GM18499 (cell line): ENCODE data around the gene SLC24A4.

ENCODE experiments used
- ATAC-seq: cut with Tn5 transposase; IDR thresholded peaks from one replicate; pipeline ENCODE4 v1.9.1; 2021; ENCODE audit warnings: moderate number of reproducible peaks; ENCODE audit not compliant: insufficient read depth, unreplicated experiment

The SLC24A4 gene, protein sequence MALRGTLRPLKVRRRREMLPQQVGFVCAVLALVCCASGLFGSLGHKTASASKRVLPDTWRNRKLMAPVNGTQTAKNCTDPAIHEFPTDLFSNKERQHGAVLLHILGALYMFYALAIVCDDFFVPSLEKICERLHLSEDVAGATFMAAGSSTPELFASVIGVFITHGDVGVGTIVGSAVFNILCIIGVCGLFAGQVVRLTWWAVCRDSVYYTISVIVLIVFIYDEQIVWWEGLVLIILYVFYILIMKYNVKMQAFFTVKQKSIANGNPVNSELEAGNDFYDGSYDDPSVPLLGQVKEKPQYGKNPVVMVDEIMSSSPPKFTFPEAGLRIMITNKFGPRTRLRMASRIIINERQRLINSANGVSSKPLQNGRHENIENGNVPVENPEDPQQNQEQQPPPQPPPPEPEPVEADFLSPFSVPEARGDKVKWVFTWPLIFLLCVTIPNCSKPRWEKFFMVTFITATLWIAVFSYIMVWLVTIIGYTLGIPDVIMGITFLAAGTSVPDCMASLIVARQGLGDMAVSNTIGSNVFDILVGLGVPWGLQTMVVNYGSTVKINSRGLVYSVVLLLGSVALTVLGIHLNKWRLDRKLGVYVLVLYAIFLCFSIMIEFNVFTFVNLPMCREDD

DNA sequence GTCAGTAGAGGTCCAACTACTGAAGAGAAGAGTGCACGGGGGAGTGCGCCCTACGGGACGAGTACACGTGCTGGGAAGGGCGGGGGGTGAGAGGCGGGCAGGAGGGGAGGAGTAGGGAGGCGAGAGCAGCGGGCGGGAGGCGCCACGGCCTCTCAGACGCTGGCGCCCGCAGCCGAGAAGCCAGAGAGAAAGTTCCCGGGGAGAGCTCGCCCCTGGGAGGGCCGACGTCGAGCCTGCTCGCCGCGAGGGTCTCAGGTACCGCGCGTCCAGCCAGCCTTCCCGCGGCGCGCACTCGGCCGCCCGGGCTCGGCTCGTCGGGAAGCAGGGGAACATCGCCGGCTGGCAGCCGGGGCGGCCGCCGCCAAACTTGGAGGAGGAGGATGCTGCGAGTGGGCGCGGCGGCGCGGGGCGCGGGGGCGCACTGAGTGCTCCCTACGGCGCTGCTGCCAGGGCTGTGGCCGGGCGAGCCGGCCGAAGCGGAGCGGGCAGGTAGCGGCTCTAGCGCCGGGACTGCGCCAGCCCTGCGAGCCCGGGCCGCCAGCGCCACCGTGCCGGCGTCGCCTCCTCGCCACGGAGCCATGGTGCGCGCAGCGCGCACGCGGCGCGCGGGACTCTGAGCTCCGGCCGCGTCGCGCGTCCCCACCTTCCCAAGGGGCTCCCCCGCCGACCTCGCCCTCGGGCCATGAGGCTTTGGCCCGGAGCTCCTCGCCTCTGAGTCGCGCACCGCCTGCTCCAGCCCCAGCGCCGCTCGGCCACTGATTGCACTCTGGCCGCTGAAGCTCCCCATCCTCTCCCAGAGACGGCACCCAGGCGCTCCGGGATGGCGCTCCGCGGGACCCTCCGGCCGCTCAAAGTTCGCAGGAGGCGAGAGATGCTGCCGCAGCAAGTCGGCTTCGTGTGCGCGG is at the start of gene SLC24A4:
Gene SLC24A4, plus strand, starts transcription at position 155 of the 905 bp plus-strand sequence. Its CDS starts 666 bp downstream, at position 821.
- no peak for ATAC-seq

DNA sequence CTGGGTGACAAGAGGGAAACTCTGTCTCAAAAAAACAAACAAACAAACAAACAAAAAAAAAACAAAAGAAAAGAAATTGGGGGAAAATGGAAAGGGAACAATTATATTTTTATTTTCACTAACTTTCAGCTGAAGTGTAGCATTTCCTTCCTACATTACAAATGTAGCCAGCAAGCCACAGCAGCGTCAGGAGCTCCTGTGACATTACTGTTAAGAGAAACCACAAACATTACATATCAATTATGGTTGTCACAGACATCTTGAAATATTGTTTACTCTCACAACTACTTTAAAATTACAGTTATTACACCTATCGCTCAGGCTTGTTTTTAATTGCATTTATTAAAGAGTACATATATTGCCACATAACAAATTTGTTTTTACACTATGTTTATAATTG is 49.8 kb upstream of the SLC24A4 start:
- no peak for ATAC-seq

DNA sequence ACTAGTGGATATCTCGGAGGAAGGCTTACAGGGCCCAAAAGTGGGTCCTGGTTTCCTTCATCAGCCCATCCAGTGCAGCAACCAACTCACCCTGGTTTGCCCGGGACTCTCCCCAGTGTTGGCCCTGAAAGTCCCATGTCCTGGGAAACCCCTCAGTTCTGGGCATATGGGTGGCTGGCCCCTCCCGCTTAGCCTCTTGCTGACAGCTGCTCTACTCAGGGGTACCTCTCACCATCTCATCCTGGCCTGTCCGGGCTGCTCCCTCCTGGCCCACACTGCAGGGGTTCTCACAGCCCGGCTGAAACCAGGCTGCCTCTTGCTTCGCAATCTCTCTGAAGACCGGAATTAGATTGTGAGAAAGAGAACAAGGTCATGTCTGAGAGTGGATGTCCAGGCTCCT is 48.9 kb upstream of the SLC24A4 start:
- no peak for ATAC-seq

DNA sequence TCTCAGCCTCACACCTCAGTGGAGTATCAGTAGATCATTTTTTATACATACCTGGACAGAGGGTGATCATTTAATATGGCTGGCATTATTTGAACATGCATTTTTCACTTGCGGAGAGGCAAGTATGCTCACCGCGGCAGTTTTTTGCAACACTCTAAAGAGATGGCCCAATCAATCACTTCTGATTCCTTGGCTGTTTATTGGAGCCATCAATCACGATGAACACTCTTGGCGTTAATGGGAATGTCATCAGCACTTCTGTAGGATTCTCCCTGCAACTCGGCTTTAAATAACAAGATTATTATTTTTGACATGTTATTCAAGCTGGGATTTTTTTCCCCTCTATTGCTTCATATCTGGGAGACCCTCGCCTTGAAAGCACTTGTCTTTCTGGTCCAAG is 46.9 kb upstream of the SLC24A4 start:
- ATAC-seq = no peak

DNA sequence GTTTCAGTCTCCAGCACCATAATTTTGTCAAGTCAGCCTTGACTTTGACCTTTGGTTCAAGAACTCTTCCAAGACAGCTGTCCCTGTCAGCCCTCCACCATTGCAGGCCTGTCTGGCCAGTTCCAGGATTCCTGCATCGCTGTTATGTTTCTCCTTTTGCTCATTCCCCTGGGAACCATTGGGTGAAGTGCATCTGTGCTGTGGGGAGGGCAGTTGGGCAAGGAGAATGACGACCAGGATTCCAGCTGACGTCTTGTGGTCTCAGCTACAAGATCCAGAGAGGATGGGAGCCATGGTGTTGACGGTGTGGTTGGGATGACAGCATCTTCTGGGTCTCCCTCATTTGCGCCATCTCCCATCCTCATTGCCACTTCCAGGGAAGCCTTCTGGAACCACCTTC is 45.9 kb upstream of the SLC24A4 start:
- ATAC-seq = no peak

DNA sequence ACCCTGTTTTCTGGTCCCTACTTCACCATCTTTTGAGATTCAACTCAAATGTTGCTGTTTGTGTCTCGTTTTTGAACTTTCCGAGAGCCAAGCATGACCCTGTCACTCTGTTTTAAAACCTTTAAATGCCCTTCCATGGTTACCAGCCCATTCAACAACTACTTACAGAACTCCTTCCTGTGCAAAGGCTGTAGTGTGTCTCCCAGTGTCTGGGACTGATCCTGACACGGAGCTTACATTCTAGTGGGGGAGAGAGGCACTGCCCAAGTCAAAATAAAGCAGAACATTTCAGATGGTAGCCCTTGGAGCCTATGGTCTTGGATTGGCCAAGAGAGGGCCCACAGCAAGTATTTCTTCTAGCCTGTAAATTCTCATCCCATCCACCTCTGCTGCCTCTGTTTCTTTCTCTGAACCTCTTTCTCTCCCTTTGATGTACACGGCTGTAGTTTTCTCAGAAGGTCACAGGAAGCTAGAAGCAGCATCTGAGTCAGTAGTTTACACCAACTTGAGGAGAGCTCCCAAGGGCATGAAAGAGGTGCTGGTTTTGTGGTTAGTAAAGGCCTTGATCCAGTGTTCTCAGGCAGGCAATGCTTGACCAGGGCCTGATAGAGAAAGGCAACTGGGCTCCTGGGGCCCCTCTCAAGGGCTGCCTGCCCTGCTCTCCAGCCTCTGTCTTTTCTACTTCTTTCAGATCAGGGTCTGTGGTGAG is 42.3 kb upstream of the SLC24A4 start:
- no peak for ATAC-seq

DNA sequence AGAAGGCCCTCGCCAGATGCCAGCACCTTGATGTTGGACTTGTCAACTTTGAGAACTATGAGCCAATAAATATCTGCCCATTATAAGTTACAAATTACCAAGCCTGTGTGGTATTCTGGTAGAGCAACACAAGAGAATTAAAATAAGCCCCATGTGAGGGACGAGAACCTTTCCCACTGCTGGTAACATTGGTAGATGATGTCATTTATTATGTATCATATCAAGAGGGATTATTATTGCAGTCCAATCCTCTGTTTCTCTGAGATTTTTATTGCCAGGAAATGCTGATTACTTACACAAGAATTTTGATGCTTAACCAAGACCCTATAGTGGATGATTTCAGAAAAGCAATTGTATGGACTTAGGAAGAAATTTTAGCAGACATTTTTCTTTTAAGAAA is 40.3 kb upstream of the SLC24A4 start:
- no peak for ATAC-seq

DNA sequence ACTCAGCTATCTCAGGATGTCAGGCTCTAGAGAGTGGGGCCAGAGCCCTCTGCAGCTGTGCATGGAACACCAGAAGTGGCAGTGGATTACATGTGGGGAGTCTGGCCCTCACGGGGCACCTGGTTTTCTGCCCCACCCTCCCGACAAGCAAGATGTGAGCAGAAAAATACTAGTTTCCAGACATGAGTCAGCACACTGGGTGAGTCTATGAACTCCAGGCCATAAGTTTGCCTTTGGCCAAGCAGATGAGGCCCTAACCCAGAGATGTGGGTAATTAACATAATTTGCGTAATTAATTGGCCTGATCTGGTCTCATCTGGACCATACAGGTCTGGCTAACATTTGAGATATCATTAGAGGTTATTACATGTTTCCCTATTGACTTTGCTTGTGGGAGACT is 37.7 kb upstream of the SLC24A4 start:
- ATAC-seq = no peak

DNA sequence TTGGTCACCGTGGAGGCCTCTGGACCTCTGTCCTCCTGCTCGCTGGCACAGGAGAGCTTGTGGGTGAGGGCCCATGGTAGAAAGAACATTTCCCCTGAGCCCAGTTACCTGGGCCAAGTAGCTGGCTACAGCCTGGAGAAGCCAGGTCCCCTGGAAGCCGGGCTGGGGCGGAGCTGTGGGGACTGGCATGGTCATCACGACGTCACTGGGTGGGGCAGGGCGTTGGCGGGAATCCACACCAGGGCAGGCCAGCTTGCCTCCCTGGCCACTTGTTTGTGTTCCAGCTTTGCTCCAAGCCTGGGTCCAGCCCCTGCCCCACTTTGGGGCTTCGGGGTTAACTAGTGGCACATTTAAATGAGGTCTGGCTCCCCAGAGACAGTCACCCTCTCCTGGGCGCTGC is 35.0 kb upstream of the SLC24A4 start:
- ATAC-seq = no peak

DNA sequence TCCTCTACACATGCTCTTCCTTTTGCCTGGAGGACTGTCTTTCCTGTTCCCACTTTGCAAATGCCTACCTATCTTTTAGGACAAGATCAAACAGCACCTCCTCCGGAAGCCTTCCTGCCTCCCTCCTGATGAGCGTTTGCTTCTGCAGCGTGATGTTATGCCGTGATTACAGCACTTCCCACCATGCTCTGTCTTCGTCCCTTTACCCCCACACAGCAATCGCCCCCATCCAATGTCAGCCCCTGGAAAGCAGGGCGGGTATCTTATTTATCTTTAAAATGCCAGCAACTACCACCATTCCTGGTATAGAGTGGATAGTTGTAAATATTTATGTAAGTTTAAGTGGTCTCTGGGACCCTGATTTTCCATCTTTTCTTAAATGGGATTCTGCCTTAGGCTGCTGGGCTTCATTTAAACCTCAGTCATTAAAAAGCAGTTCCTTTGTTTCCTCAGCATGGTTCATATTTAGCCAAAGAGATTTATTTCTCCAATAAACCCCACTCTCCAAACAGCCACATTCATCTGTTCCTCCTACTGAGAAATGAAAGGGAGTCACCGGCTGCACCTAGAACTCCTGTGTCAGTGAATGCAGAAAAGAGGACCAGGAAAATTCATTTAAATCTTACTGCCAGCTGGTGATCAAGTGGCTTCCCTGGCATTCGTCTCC is 33.8 kb upstream of the SLC24A4 start:
- ATAC-seq = no peak

DNA sequence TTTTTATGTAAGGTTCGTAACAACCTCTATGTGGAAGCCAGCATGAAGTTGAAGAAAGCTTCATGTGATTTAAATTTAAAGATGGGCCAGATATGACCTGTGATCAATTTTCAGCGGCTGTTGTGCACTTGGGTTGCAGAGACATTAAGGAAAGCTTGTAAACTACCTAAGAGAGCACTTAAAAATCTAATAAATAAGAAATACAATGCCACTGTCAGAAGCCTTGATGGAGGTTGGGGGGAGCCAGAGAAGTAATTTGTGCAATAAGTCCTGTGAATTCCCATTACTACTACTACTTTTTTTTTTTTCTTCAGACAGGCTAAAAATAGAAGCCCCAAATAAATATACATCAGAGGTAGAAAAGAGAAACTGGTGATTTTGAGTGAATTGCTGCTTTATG is 30.3 kb upstream of the SLC24A4 start:
- no peak for ATAC-seq

DNA sequence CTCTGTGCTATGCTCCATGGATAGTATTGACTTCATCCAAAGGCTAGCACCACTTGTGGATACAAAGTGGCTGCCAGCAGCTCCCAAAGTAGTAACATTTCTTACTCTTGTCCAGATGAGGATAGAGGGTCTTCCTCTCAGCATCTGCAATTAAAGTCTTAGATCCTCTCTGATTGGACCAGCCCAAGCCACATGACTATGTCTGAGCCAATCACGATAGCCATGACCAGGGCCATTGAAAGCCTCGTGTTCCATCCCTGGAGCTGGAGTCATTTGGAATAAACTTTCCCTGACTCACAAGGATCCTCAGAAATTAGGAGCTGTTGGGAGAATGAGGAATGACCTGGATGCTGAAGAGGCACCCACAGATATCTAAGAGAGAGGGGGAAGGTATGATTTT is 28.5 kb upstream of the SLC24A4 start:
- ATAC-seq = no peak

DNA sequence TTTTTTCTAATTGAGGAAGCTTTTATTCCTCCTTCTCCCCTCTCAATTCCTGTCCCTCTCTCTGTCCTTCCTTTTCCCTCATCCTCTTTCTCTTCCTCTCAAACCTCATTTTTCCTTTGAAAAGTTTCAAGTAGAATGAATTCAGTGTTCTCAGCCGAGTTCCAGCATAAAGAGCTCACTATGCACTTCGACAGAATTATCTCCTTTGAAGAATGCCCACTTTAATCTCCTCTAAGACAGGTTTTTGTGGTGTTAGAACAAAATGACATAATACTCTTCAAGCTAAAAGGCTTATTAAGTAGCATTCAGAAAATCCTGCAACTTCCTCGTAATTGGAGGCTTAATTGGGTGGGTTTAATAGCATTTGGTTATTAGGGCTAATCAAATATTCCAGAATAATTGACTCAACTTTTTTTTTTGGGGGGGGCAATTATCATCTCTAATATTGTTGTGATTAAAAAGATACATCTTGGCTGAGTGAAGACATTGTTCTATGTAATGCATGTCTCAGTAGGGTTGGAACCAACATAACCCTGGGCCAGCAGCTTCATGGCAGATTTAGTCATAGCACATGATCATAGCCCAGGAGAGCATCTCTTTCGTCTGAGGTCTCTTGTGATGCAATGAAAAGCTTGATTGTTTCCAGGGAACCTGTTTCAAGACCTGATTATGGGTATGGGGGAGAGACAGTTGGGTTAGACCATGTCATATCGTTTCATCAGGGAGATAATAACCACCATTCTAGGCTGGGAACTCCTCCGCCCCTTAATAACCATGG is 25.0 kb upstream of the SLC24A4 start:
- no peak for ATAC-seq

DNA sequence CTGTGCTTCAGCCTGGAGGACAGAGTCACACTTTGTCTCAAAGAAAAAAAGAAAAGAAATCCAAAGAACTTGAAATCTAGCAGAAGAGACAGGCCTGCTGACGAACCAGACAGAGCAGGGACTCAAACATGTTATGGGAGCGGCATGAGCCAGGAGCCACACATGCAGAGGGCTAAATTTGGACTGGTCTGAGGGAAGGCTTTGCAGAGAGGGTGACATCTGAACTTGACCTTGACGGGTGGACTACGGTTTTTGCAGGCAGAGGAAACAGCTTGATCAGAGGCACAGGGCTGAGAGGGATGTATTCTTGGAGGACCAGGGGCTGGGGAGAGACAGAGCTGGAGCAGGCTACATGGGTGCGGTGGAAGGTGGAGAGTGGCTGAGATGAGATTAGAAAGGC is 20.5 kb upstream of the SLC24A4 start:
- ATAC-seq = no peak

DNA sequence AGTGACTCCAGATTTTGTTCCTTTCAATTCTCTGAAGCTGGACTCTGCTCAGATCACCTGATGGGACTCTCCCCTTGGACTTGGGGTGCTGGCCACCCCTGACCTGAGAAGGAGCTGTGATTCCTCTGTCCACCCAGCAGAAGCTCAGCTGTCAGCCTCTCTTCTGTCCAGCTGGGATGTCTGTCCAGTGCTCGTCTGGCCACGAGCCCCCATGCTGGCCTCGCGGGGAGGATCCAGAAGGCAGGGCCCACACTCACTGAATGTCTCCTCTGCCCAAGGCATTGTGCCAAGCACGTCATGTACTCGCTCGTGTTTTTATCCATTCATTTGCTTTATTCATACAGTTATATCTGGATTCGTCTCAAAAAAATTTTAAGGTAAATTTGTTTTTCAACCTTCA is 14.2 kb upstream of the SLC24A4 start:
- ATAC-seq = no peak

DNA sequence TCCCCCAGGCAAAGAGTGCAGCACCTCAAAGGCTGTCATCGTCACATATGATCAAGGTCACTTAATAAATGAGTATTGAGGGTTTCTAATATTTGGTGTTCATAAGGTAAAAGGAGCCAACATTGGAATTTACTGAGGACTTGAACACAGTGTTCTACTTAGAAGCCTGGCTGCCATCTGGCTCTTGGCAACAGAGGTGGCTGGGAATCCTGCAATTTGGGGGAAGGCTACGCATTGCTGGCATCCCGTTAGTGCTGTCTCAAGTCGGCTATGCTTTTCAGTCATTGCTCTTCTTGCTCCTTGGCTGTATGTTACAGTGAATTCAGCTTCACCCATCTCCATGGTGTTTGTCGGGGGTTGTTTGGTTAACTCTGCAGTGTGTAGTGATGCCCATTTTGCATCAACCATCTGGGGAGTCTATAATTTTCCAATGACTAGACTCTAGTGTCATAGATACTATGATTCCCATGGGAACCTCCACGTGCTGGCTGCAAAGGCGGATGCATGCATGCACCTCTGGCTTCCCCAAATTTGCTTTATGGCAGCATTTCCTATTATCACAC is 12.9 kb upstream of the SLC24A4 start:
- no peak for ATAC-seq

DNA sequence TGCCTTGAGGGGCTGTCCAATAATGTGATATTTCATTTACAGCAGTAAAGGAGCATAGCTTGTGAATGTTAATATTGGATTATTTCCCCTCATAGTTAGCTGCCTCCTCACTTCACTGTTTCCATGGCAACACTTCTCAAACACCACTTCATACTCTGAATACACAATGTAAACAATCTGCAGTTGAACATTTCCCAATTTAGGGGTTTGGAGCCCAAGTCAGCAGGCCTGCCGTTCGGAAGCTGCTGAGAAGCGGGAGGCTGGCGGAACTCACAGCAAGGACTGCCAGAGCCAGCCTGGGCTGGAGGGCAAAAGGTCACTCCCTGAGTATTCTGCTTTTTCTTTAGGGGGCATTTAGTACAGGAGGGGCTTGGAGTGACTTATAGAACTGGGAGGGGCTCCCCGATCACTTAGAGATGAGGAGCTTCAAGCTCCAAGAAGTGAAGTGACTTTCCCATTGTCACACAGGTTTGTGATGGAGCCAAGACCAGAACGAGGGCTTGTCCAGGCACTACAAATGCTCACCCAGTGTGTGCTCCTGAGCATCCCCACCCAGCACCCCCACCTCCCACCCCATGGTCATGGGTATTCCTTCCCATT is 12.1 kb upstream of the SLC24A4 start:
- ATAC-seq = no peak

DNA sequence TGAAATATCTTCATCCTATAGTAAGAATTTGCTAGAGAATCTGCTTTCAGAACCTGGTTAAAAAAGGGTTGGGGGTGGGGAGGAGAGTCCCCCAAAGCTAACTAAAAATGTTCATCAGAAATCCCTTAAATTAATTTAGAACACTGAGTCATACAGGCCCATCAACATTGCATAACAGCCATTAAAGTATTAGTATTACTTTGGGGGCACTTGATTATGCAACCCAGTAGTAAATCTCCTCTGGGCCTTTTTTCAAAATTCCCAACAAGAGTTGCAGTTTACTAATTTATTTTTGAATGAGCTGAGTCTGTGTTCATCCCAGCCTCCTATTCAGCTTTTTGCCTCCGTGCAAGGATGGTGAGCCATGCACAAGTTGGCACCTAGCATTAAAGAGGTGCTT is 8.8 kb upstream of the SLC24A4 start:
- ATAC-seq = no peak
